IPS-18a (cell line): Measurements from ENCODE around the gene SURF4.
"Not testable (repeated sequence)": the region's sequence is repeated elsewhere in the genome, so short reads cannot be mapped to it uniquely, and the experiment has no call there.

Source experiments
- H3K27ac ChIP-seq: one replicate; pipeline ENCODE4 v1.5.1; 2013; ENCODE audit warnings: low read length
- H3K27me3 ChIP-seq: one replicate; pipeline ENCODE4 v1.6.1; 2013; ENCODE audit warnings: mild to moderate bottlenecking, low read length; ENCODE audit not compliant: control insufficient read depth, insufficient read depth
- H3K36me3 ChIP-seq: one replicate; pipeline ENCODE4 v1.6.1; 2013; ENCODE audit warnings: low read depth, low read length; ENCODE audit not compliant: control insufficient read depth
- H3K4me1 ChIP-seq: one replicate; pipeline ENCODE4 v1.6.1; 2013; ENCODE audit warnings: low read depth, low read length; ENCODE audit not compliant: control insufficient read depth
- H3K4me3 ChIP-seq: one replicate; pipeline ENCODE4 v1.5.1; 2013; ENCODE audit warnings: low read length
- H3K9ac ChIP-seq: one replicate; pipeline ENCODE4 v1.6.1; 2013; ENCODE audit warnings: mild to moderate bottlenecking, low read length, moderate library complexity
- H3K9me3 ChIP-seq: one replicate; pipeline ENCODE4 v1.6.1; 2013; ENCODE audit warnings: low read depth, low read length; ENCODE audit not compliant: control insufficient read depth

The SURF4 gene

GRCh38 chr9:133380734-133381133, 4.9 kb upstream of the SURF4 start:
- Histone ChIP-seq H3K36me3 (no peaks in the 10 kb centered on the region), H3K9ac (no peak overlapping the region), H3K27me3 (peaks cover 22% of the 10 kb centered on the region), H3K27ac (no peak overlapping the region), H3K4me3 (no peak overlapping the region), H3K4me1 (peaks cover 3% of the 10 kb centered on the region), H3K9me3 (no peaks in the 10 kb centered on the region)

GRCh38 chr9:133379153-133380086, 3.6 kb upstream of the SURF4 start:
- Histone ChIP-seq H3K27ac (no peak overlapping the region), H3K27me3 (peaks cover 22% of the 10 kb centered on the region), H3K4me3 (no peak overlapping the region), H3K36me3 (no peaks in the 10 kb centered on the region), H3K9ac (no peak overlapping the region), H3K9me3 (no peaks in the 10 kb centered on the region), H3K4me1 (peaks cover 8% of the 10 kb centered on the region)

GRCh38 chr9:133378408-133378962, 2.6 kb upstream of the SURF4 start:
- H3K27ac ChIP-seq = no peak overlapping the region
- H3K4me1 ChIP-seq = peaks cover 8% of the 10 kb centered on the region
- peaks cover 22% of the 10 kb centered on the region for H3K27me3 ChIP-seq
- no peak overlapping the region for H3K4me3 ChIP-seq
- no peaks in the 10 kb centered on the region for H3K36me3 ChIP-seq
- no peaks in the 10 kb centered on the region for H3K9me3 ChIP-seq
- H3K9ac ChIP-seq = no peak overlapping the region

GRCh38 chr9:133377721-133378216, 1.9 kb upstream of the SURF4 start:
- Histone ChIP-seq H3K36me3 (peaks cover 3% of the 10 kb centered on the region), H3K4me3 (no peak overlapping the region), H3K27ac (no peak overlapping the region), H3K9me3 (no peaks in the 10 kb centered on the region), H3K4me1 (peaks cover 8% of the 10 kb centered on the region), H3K27me3 (peaks cover 22% of the 10 kb centered on the region), H3K9ac (no peak overlapping the region)

GRCh38 chr9:133377280-133377679, 1.4 kb upstream of the SURF4 start:
- not testable (repeated sequence) for H3K9ac ChIP-seq, H3K9me3 ChIP-seq, H3K4me3 ChIP-seq, H3K36me3 ChIP-seq, H3K27ac ChIP-seq, H3K4me1 ChIP-seq
- H3K27me3 ChIP-seq = peaks cover 22% of the 10 kb centered on the region

GRCh38 chr9:133375116-133375723, 640 bp downstream of the SURF4 start:
- Histone ChIP-seq H3K27ac (no peak overlapping the region), H3K9ac (peak overlapping the region; percentile 84), H3K36me3 (peaks cover 15% of the 10 kb centered on the region), H3K9me3 (no peaks in the 10 kb centered on the region), H3K4me3 (peak overlapping the region; percentile 95), H3K27me3 (peaks cover 22% of the 10 kb centered on the region), H3K4me1 (peaks cover 8% of the 10 kb centered on the region)

GRCh38 chr9:133374612-133375115, 1.2 kb downstream of the SURF4 start:
- peaks cover 8% of the 10 kb centered on the region for H3K4me1 ChIP-seq

GRCh38 chr9:133372144-133372543, 3.7 kb downstream of the SURF4 start:
- Histone ChIP-seq H3K4me1 (peaks cover 5% of the 10 kb centered on the region), H3K27me3 (peaks cover 8% of the 10 kb centered on the region), H3K36me3 (peaks cover 16% of the 10 kb centered on the region), H3K9me3 (no peaks in the 10 kb centered on the region), H3K27ac (no peak overlapping the region), H3K4me3 (no peak overlapping the region), H3K9ac (no peak overlapping the region)

More at GRCh38 chr9:133374612-133375115, 1.2 kb downstream of the SURF4 start:
- H3K27ac ChIP-seq = no peak overlapping the region
- peaks cover 22% of the 10 kb centered on the region for H3K27me3 ChIP-seq
- H3K4me3 ChIP-seq = peak overlapping the region; percentile 95
- peaks cover 15% of the 10 kb centered on the region for H3K36me3 ChIP-seq
- H3K9me3 ChIP-seq = no peaks in the 10 kb centered on the region
- peak overlapping the region; percentile 84 for H3K9ac ChIP-seq

- Histone ChIP-seq H3K36me3 (peaks cover 23% of the 10 kb centered on the region), H3K9me3 (no peaks in the 10 kb centered on the region), H3K9ac (no peak overlapping the region), H3K4me3 (no peak overlapping the region), H3K27ac (no peak overlapping the region), H3K4me1 (peaks cover 5% of the 10 kb centered on the region), H3K27me3 (no peaks in the 10 kb centered on the region)
These were observed 4.6 kb downstream of the SURF4 start for GRCh38 chr9:133371261-133371711.

- Histone ChIP-seq H3K36me3 (peaks cover 29% of the 10 kb centered on the region), H3K27ac (no peak overlapping the region)
These were observed 5.2 kb downstream of the SURF4 start for GRCh38 chr9:133370685-133371084.

GRCh38 chr9:133369933-133370332, 5.9 kb downstream of the SURF4 start:
- no peaks in the 10 kb centered on the region for H3K27me3 ChIP-seq
- H3K4me1 ChIP-seq = peaks cover 4% of the 10 kb centered on the region
- no peak overlapping the region for H3K27ac ChIP-seq
- peaks cover 36% of the 10 kb centered on the region for H3K36me3 ChIP-seq
- H3K4me3 ChIP-seq = no peak overlapping the region
- H3K9ac ChIP-seq = no peak overlapping the region
- no peaks in the 10 kb centered on the region for H3K9me3 ChIP-seq

More at GRCh38 chr9:133370685-133371084, 5.2 kb downstream of the SURF4 start:
- Histone ChIP-seq H3K4me1 (peaks cover 5% of the 10 kb centered on the region), H3K27me3 (no peaks in the 10 kb centered on the region), H3K9ac (no peak overlapping the region), H3K4me3 (no peak overlapping the region), H3K9me3 (no peaks in the 10 kb centered on the region)
